H9 (cell line): ENCODE data around the gene KCNC2. TPM values are rescaled to one million over a fixed set of nuclear protein-coding genes. Genes with fewer than 3 reads are reported as not detected.

Source experiments
- DNase-seq: peaks from one replicate; pipeline ENCODE4 v3.0.0-alpha.2; 2017
- H2AFZ ChIP-seq: one replicate; pipeline ENCODE4 v1.6.1; 2013; ENCODE audit warnings: mild to moderate bottlenecking, low read length, control low read depth, moderate library complexity
- H2AK5ac ChIP-seq: 2 replicates; pipeline ENCODE4 v1.6.1; 2013; ENCODE audit warnings: low read length, control low read depth, mixed read lengths; ENCODE audit not compliant: insufficient read length
- H2BK120ac ChIP-seq: one replicate; pipeline ENCODE4 v1.6.1; 2013; ENCODE audit warnings: low read depth, mild to moderate bottlenecking, low read length, control low read depth, inconsistent platforms; ENCODE audit not compliant: poor library complexity, severe bottlenecking
- H2BK12ac ChIP-seq: 2 replicates; pipeline ENCODE4 v1.6.1; 2013; ENCODE audit warnings: low read length, control low read depth, mixed read lengths, low read depth; ENCODE audit not compliant: insufficient read length
- H2BK15ac ChIP-seq: 2 replicates; pipeline ENCODE4 v1.6.1; 2013; ENCODE audit warnings: low read depth, low read length, control low read depth
- H2BK20ac ChIP-seq: one replicate; pipeline ENCODE4 v1.6.1; 2013; ENCODE audit warnings: low read depth, mild to moderate bottlenecking, low read length, control low read depth, inconsistent platforms; ENCODE audit not compliant: poor library complexity, severe bottlenecking
- H2BK5ac ChIP-seq: 2 replicates; pipeline ENCODE4 v1.6.1; 2013; ENCODE audit warnings: low read length, control low read depth, mixed read lengths; ENCODE audit not compliant: insufficient read length
- H3K14ac ChIP-seq: 2 replicates; pipeline ENCODE4 v1.6.1; 2013; ENCODE audit warnings: low read length, control low read depth; ENCODE audit not compliant: insufficient read depth
- H3K18ac ChIP-seq: 2 replicates; pipeline ENCODE4 v1.6.1; 2013; ENCODE audit warnings: low read depth, mild to moderate bottlenecking, mixed read lengths, low read length, control low read depth; ENCODE audit not compliant: insufficient read length
- H3K23ac ChIP-seq: 2 replicates; pipeline ENCODE4 v1.6.1; 2013; ENCODE audit warnings: low read length, control low read depth, mixed read lengths, low read depth; ENCODE audit not compliant: insufficient read length
- H3K23me2 ChIP-seq: 2 replicates; pipeline ENCODE4 v1.6.1; 2013; ENCODE audit warnings: low read depth, mild to moderate bottlenecking, mixed read lengths, low read length, control low read depth; ENCODE audit not compliant: insufficient read length, poor library complexity, severe bottlenecking
- H3K27ac ChIP-seq: 2 replicates; pipeline ENCODE4 v1.5.1; 2013; ENCODE audit warnings: low read length, control low read depth, mixed read lengths, low read depth; ENCODE audit not compliant: insufficient read length
- H3K27me3 ChIP-seq: 2 replicates; pipeline ENCODE4 v1.6.1; 2013; ENCODE audit warnings: low read length, control low read depth, inconsistent platforms; ENCODE audit not compliant: insufficient read depth
- H3K4ac ChIP-seq: 2 replicates; pipeline ENCODE4 v1.6.1; 2013; ENCODE audit warnings: low read depth, mild to moderate bottlenecking, control low read depth, inconsistent platforms, low read length, moderate library complexity
- H3K4me1 ChIP-seq: 2 replicates; pipeline ENCODE4 v1.6.1; 2013; ENCODE audit warnings: low read length, control low read depth, inconsistent platforms; ENCODE audit not compliant: insufficient read depth
- H3K4me2 ChIP-seq: 2 replicates; pipeline ENCODE4 v1.6.1; 2013; ENCODE audit warnings: low read length, control low read depth, mixed read lengths; ENCODE audit not compliant: insufficient read length, insufficient read depth
- H3K56ac ChIP-seq: 2 replicates; pipeline ENCODE4 v1.6.1; 2013; ENCODE audit warnings: low read depth, mild to moderate bottlenecking, mixed read lengths, low read length, control low read depth; ENCODE audit not compliant: insufficient read length
- H3K79me1 ChIP-seq: 2 replicates; pipeline ENCODE4 v1.6.1; 2013; ENCODE audit warnings: low read depth, mild to moderate bottlenecking, moderate library complexity, low read length, control low read depth, inconsistent platforms; ENCODE audit not compliant: insufficient read depth, poor library complexity, severe bottlenecking
- H3K79me2 ChIP-seq: 2 replicates; pipeline ENCODE4 v1.6.1; 2013; ENCODE audit warnings: low read length, control low read depth, inconsistent platforms; ENCODE audit not compliant: insufficient read depth
- H3K9ac ChIP-seq: 2 replicates; pipeline ENCODE4 v1.6.1; 2013; ENCODE audit warnings: low read length, control low read depth, mixed read lengths; ENCODE audit not compliant: insufficient read length; ENCODE audit errors: extremely low read depth
- H3K9me3 ChIP-seq: one replicate; pipeline ENCODE4 v1.6.1; 2013; ENCODE audit warnings: low read depth, low read length, inconsistent platforms; ENCODE audit not compliant: control insufficient read depth
- H3T11ph ChIP-seq: one replicate; pipeline ENCODE4 v1.6.1; 2013; ENCODE audit warnings: mild to moderate bottlenecking, low read length, control low read depth, inconsistent platforms
- H4K20me1 ChIP-seq: one replicate; pipeline ENCODE4 v1.6.1; 2013; ENCODE audit not compliant: control insufficient read depth, insufficient read length, insufficient read depth
- H4K5ac ChIP-seq: 2 replicates; pipeline ENCODE4 v1.6.1; 2013; ENCODE audit warnings: low read depth, mild to moderate bottlenecking, mixed read lengths, low read length, control low read depth; ENCODE audit not compliant: insufficient read length
- H4K8ac ChIP-seq: replicated peaks from 2 replicates; pipeline ENCODE4 v1.6.1; 2013; ENCODE audit warnings: low read length, control low read depth, mixed read lengths, low read depth; ENCODE audit not compliant: insufficient read length
- H4K91ac ChIP-seq: 2 replicates; pipeline ENCODE4 v1.6.1; 2013; ENCODE audit warnings: low read depth, mild to moderate bottlenecking, moderate library complexity, mixed read lengths, low read length, control low read depth; ENCODE audit not compliant: insufficient read length
- H3K27ac Mint-ChIP-seq, 3 experiments: 2 replicates in 2 of 3; 3 replicates in 1 of 3; pipeline ENCODE4 v1.8.0; 2020 to 2021; ENCODE audit warnings: mixed read lengths in 3 of 3, mild to moderate bottlenecking in 1 of 3, moderate library complexity in 1 of 3
- H3K27me3 Mint-ChIP-seq: 2 replicates; pipeline ENCODE4 v1.8.0; 2021; ENCODE audit warnings: low read depth, mild to moderate bottlenecking, moderate library complexity, mixed read lengths
- H3K36me3 Mint-ChIP-seq, 3 experiments: 2 replicates in 2 of 3; 3 replicates in 1 of 3; pipeline ENCODE4 v1.8.0; 2020 to 2021; ENCODE audit warnings: low read depth in 3 of 3, mixed read lengths in 3 of 3; ENCODE audit not compliant: insufficient read depth in 1 of 3
- H3K4me1 Mint-ChIP-seq, 2 experiments: 2 replicates each; pipeline ENCODE4 v1.8.0; 2020; ENCODE audit warnings: mixed read lengths in 2 of 2
- H3K4me3 Mint-ChIP-seq, 2 experiments: 2 replicates in 1 of 2; 3 replicates in 1 of 2; pipeline ENCODE4 v1.8.0; 2020 to 2021; ENCODE audit warnings: mild to moderate bottlenecking in 2 of 2, mixed read lengths in 2 of 2, moderate library complexity in 1 of 2
- H3K9me3 Mint-ChIP-seq, 2 experiments: 2 replicates in 1 of 2; 3 replicates in 1 of 2; pipeline ENCODE4 v1.8.0; 2020; ENCODE audit warnings: mild to moderate bottlenecking in 2 of 2, mixed read lengths in 2 of 2, moderate library complexity in 1 of 2
- WGBS: extraction: QIAGEN DNeasy Blood & Tissue Kit; methylation state at CpG from one replicate; pipeline ENCODE4 v1.1.7; 2013; ENCODE audit warnings: missing lambda C conversion rate, low lambda C conversion rate, mixed read lengths; ENCODE audit not compliant: insufficient read length; ENCODE audit errors: extremely low coverage; 5-methylcytosine and 5-hydroxymethylcytosine counted together
- total RNA-seq: library from RNA; stranded (reverse); gene quantifications from 2 replicates; pipeline ENCODE4 v1.2.1, GENCODE V29; 2021
- TF ChIP-seq, protein P1 (sequence below): fragments of 200-600 bp; sonication (generic); conservative IDR thresholded peaks from 3 replicates; pipeline ENCODE4 v1.8.0; 2021; ENCODE audit warnings: antibody characterized with exemption, mild to moderate bottlenecking

Gene KCNC2
- total RNA-seq, 1 experiment from 2014 or later = not detected

DNA sequence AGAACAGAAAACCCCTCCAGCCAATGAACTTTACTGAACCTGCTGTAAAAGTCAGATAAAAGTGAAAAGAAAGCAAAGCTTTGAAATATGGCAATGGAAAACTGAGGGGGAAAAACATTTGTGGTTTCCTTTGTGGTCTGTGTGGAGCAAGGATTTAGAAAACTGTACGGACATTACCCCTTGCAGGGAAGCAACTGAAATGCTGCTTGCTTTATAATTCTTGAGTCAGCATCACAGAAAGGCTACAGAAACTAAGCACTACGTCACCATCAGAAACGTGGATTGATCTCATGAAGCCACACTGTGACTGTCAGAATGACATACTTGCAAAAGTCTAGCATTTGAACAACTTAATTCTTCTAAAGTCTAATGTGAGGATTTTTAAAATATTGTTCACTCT, 2.4 kb upstream of the KCNC2 start:
- Mint-ChIP-seq H3K4me3 (no peak overlapping the region), H3K36me3 (no peaks in the 10 kb centered on the region), H3K27ac (no peak overlapping the region), H3K4me1 (peaks cover 10 to 14% of the 10 kb centered on the region in 2 experiments), H3K27me3 (peaks cover 48% of the 10 kb centered on the region), H3K9me3 (no peaks in the 10 kb centered on the region)
- Histone ChIP-seq H2AK5ac (no peak overlapping the region), H3K23ac (no peak overlapping the region), H3T11ph (no peak overlapping the region), H3K9me3 (no peaks in the 10 kb centered on the region), H2BK20ac (no peak overlapping the region), H3K79me2 (no peaks in the 10 kb centered on the region), H4K5ac (no peak overlapping the region), H4K20me1 (no peaks in the 10 kb centered on the region), H4K8ac (no peak overlapping the region), H3K27me3 (peaks cover 16% of the 10 kb centered on the region; the same call in 1 of the 2 replicates), H2BK15ac (no peak overlapping the region), H3K79me1 (no peaks in the 10 kb centered on the region), H3K4me2 (no peak overlapping the region), H4K91ac (no peak overlapping the region), H2BK120ac (no peak overlapping the region), H3K4me1 (no peaks in the 10 kb centered on the region), H3K23me2 (peaks cover 9% of the 10 kb centered on the region), H2AFZ (no peak overlapping the region), H2BK12ac (no peak overlapping the region), H3K18ac (no peak overlapping the region), H2BK5ac (no peak overlapping the region), H3K56ac (no peak overlapping the region), H3K4ac (no peak overlapping the region), H3K14ac (no peak overlapping the region), H3K27ac (no peak overlapping the region), H3K9ac (no peak overlapping the region)
- DNase-seq = no peak
- WGBS = no CpG with 5 or more reads among the region's 3 CpGs
- TF ChIP-seq, protein P1, sequence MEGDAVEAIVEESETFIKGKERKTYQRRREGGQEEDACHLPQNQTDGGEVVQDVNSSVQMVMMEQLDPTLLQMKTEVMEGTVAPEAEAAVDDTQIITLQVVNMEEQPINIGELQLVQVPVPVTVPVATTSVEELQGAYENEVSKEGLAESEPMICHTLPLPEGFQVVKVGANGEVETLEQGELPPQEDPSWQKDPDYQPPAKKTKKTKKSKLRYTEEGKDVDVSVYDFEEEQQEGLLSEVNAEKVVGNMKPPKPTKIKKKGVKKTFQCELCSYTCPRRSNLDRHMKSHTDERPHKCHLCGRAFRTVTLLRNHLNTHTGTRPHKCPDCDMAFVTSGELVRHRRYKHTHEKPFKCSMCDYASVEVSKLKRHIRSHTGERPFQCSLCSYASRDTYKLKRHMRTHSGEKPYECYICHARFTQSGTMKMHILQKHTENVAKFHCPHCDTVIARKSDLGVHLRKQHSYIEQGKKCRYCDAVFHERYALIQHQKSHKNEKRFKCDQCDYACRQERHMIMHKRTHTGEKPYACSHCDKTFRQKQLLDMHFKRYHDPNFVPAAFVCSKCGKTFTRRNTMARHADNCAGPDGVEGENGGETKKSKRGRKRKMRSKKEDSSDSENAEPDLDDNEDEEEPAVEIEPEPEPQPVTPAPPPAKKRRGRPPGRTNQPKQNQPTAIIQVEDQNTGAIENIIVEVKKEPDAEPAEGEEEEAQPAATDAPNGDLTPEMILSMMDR = no peak
